Endodermal cell (in vitro differentiated cells): ENCODE results near the gene MOB1A. TPM values are rescaled to one million over a fixed set of nuclear protein-coding genes. Genes with fewer than 3 reads are reported as not detected.

Experiments
- DNase-seq: peaks from one replicate; pipeline ENCODE4 v3.0.0-alpha.2; 2017
- H3K27ac ChIP-seq: 2 replicates; pipeline ENCODE4 v1.5.1; 2013; ENCODE audit warnings: mild to moderate bottlenecking, low read depth, low read length, moderate library complexity
- H3K27me3 ChIP-seq: 2 replicates; pipeline ENCODE4 v1.6.1; 2013; ENCODE audit warnings: mild to moderate bottlenecking, low read length, moderate library complexity; ENCODE audit not compliant: insufficient read depth, control insufficient read depth, poor library complexity, severe bottlenecking
- H3K36me3 ChIP-seq: 2 replicates; pipeline ENCODE4 v1.7.0; 2013; ENCODE audit warnings: mild to moderate bottlenecking, low read length, moderate library complexity; ENCODE audit not compliant: control insufficient read depth, insufficient read depth
- H3K4me1 ChIP-seq: one replicate; pipeline ENCODE4 v1.7.0; 2013; ENCODE audit warnings: low read length; ENCODE audit not compliant: control insufficient read depth, insufficient read depth
- H3K4me3 ChIP-seq: 2 replicates; pipeline ENCODE4 v1.5.1; 2013; ENCODE audit warnings: mild to moderate bottlenecking, low read length, moderate library complexity
- H3K9ac ChIP-seq: 2 replicates; pipeline ENCODE4 v1.6.1; 2013; ENCODE audit warnings: mild to moderate bottlenecking, low read length, moderate library complexity; ENCODE audit not compliant: poor library complexity, severe bottlenecking; ENCODE audit errors: extremely low read depth
- H3K9me3 ChIP-seq: 2 replicates; pipeline ENCODE4 v1.6.1; 2013; ENCODE audit warnings: mild to moderate bottlenecking, low read length, moderate library complexity; ENCODE audit not compliant: control insufficient read depth
- H3K27ac Mint-ChIP-seq: 2 replicates; pipeline ENCODE4 v1.8.0; 2020; ENCODE audit warnings: mixed read lengths
- H3K27me3 Mint-ChIP-seq: 2 replicates; pipeline ENCODE4 v1.8.0; 2021; ENCODE audit warnings: mild to moderate bottlenecking, mixed read lengths; ENCODE audit not compliant: insufficient read depth
- H3K36me3 Mint-ChIP-seq: 2 replicates; pipeline ENCODE4 v1.8.0; 2020; ENCODE audit warnings: low read depth, mixed read lengths
- H3K4me1 Mint-ChIP-seq: 2 replicates; pipeline ENCODE4 v1.8.0; 2020; ENCODE audit warnings: mixed read lengths
- H3K4me3 Mint-ChIP-seq: 2 replicates; pipeline ENCODE4 v1.8.0; 2020; ENCODE audit warnings: mild to moderate bottlenecking, moderate library complexity, mixed read lengths
- H3K9me3 Mint-ChIP-seq: 2 replicates; pipeline ENCODE4 v1.8.0; 2020; ENCODE audit warnings: mild to moderate bottlenecking, mixed read lengths
- WGBS, 2 experiments: methylation state at CpG; one replicate each; pipeline versions ENCODE4 v1.1.5 to v1.1.7; 2013; ENCODE audit warnings: missing lambda C conversion rate in 2 of 2, mixed read lengths in 1 of 2; ENCODE audit not compliant: insufficient coverage in 1 of 2, insufficient read length in 1 of 2; 5-methylcytosine and 5-hydroxymethylcytosine counted together
- total RNA-seq, 2 donors: library from RNA; stranded (reverse); fragmentation: NEBNext Ultra II Directional in 1 of 2; extraction: Animal tissue kit (Norgen Biotek cat#: 25700) in 1 of 2; gene quantifications; 2 replicates in 1 of 2; 3 replicates in 1 of 2; pipeline ENCODE4 v1.2.1, GENCODE V29; 2021
- TF ChIP-seq, protein P1 (sequence below): fragments of 200-600 bp; sonication (generic); conservative IDR thresholded peaks from 2 replicates; pipeline ENCODE4 v1.5.0; 2021; ENCODE audit warnings: antibody characterized with exemption, mild to moderate bottlenecking

Gene MOB1A
- total RNA-seq, 2 donors from 2014 or later = 92.3 to 125 TPM

DNA sequence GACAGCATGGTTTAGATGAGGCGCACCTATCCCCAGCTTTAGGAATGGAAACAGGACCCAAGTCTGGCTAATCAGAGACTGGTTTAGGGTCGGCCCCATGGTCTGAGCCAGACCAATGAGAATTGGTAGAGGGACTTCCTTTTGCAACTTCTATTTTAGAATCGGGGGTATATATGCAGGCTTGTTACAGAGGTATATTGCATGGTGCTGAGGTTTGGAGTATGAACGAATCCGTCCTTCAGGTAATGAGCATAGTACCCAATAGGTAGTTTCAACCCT, 29.5 kb downstream of the MOB1A start:
- Histone ChIP-seq H3K9ac (no peak overlapping the region), H3K27ac (no peak overlapping the region), H3K4me3 (peak overlapping the region; percentile 78), H3K4me1 (peaks cover 3% of the 10 kb centered on the region), H3K9me3 (no peaks in the 10 kb centered on the region), H3K27me3 (no peaks in the 10 kb centered on the region), H3K36me3 (peaks cover 34% of the 10 kb centered on the region)
- 96 to 100% methylated on average over 1 to 5 of the region's 5 CpGs for WGBS, 2 experiments
- Mint-ChIP-seq H3K4me3 (no peak overlapping the region), H3K27me3 (no peaks in the 10 kb centered on the region), H3K9me3 (no peaks in the 10 kb centered on the region), H3K36me3 (peaks cover 17% of the 10 kb centered on the region), H3K4me1 (no peaks in the 10 kb centered on the region), H3K27ac (no peak overlapping the region)
- no peak for DNase-seq
- TF ChIP-seq, protein P1, sequence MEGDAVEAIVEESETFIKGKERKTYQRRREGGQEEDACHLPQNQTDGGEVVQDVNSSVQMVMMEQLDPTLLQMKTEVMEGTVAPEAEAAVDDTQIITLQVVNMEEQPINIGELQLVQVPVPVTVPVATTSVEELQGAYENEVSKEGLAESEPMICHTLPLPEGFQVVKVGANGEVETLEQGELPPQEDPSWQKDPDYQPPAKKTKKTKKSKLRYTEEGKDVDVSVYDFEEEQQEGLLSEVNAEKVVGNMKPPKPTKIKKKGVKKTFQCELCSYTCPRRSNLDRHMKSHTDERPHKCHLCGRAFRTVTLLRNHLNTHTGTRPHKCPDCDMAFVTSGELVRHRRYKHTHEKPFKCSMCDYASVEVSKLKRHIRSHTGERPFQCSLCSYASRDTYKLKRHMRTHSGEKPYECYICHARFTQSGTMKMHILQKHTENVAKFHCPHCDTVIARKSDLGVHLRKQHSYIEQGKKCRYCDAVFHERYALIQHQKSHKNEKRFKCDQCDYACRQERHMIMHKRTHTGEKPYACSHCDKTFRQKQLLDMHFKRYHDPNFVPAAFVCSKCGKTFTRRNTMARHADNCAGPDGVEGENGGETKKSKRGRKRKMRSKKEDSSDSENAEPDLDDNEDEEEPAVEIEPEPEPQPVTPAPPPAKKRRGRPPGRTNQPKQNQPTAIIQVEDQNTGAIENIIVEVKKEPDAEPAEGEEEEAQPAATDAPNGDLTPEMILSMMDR = no peak

DNA sequence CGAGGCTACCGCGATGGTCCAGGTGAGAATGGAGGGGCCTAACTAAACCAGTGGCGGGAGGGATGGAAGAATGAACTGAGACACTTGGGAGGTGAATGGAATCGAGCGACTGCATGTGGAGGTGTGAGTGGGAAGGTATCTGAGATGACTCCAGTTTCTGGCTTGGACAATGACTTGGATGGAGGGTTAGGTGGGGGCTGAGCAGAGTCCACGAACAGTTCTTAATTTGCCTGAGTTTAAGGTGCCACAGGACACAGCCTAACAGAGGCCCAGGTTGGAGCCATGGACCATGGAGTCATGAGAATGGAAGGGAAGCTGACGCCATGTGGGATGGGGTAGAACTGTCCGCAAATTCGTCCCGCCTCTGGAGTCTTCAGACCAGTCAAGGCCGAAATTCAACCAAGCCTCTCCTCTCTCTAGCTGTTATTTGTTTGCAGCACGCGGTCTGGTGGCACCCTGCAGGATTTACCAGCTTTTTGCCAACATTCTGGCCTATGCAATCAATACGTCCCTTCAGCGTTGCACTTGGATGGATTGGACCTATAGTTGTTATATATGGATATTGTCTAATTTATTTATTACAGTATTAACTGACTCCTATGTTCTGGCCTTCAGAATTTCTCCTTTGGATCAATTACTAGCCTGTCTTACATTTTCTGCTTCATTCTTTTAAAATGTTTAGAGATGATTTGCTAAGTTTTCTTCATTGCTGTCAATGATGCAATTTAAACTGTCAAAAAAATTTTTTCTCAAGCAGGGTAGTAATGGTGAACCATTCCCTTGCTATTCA, 30.0 kb downstream of the MOB1A start:
- Mint-ChIP-seq H3K4me1 (no peaks in the 10 kb centered on the region), H3K9me3 (no peaks in the 10 kb centered on the region), H3K36me3 (peaks cover 15% of the 10 kb centered on the region), H3K4me3 (no peak overlapping the region), H3K27ac (no peak overlapping the region), H3K27me3 (no peaks in the 10 kb centered on the region)
- Histone ChIP-seq H3K9me3 (no peaks in the 10 kb centered on the region), H3K4me3 (peak overlapping the region; percentile 78), H3K4me1 (peaks cover 3% of the 10 kb centered on the region), H3K27ac (no peak overlapping the region), H3K27me3 (no peaks in the 10 kb centered on the region), H3K9ac (peak overlapping the region; percentile 69), H3K36me3 (peaks cover 30% of the 10 kb centered on the region)
- WGBS, 2 experiments = 55 to 67% methylated on average over 11 to 16 of the region's 16 CpGs
- DNase-seq = no peak
- TF ChIP-seq, protein P1 = no peak

DNA sequence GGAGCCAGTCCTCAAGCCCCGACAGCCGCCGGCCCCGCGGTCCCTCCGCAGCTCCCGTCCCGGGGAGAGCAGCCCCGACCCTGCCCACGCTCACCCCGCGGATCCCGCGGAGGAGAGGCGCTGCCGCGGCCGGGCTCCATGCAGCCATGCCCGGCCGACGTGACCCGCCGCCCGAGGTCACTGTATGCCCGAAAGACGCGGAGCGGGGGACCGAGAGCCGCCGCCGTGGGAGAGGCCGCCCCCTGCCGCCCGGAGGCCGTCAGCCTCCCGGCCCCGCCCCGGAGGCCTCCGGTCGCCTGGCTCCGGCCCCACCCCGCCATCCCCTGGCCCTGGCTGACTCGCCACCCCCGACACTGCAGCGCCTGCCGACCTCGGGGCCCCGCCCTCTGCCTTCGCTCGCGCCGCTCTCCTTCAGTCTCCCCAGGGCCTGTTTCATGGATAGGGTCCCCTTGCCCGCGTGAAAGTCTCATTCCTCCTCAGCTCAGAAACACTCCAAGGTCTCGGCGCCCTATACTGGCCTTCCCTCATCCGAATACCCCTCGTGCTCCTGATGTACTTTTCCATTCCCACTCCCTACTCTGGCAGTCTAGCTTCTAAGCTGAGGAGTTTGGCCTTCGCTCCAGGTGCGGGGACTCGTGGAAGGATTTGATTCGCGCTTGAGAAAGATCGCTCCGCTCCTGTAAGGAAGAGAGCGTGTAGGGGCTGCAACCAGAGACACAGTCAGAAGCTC, 30.8 kb downstream of the MOB1A start, which contains the start of gene BOLA3:
BOLA3 (minus strand) TSS at position 186 of the 730 bp plus-strand sequence; CDS start at position 148, 38 bp downstream.
- WGBS, 2 experiments = 1 to 2% methylated on average over 29 to 67 of the region's 67 CpGs
- Histone ChIP-seq H3K9ac (peak within 1 kb of the TSS; percentile 69), H3K27ac (no peak within 1 kb of the TSS), H3K9me3 (no peaks in the 10 kb centered on the region), H3K27me3 (no peaks in the 10 kb centered on the region), H3K36me3 (peaks cover 22% of the 10 kb centered on the region), H3K4me3 (peak within 1 kb of the TSS; percentile 78), H3K4me1 (peaks cover 3% of the 10 kb centered on the region)
- peak; percentile 95 for DNase-seq
- Mint-ChIP-seq H3K9me3 (no peaks in the 10 kb centered on the region), H3K4me3 (no peak within 1 kb of the TSS), H3K36me3 (peaks cover 12% of the 10 kb centered on the region), H3K27ac (no peak within 1 kb of the TSS), H3K4me1 (no peaks in the 10 kb centered on the region), H3K27me3 (no peaks in the 10 kb centered on the region)
- TF ChIP-seq, protein P1 = peak; percentile 83
